ENCODE results near the gene RIBC2.
"Not testable (repeated sequence)": the region's sequence is repeated elsewhere in the genome, so short reads cannot be mapped to it uniquely, and the experiment has no call there.

The RIBC2 gene

DNA sequence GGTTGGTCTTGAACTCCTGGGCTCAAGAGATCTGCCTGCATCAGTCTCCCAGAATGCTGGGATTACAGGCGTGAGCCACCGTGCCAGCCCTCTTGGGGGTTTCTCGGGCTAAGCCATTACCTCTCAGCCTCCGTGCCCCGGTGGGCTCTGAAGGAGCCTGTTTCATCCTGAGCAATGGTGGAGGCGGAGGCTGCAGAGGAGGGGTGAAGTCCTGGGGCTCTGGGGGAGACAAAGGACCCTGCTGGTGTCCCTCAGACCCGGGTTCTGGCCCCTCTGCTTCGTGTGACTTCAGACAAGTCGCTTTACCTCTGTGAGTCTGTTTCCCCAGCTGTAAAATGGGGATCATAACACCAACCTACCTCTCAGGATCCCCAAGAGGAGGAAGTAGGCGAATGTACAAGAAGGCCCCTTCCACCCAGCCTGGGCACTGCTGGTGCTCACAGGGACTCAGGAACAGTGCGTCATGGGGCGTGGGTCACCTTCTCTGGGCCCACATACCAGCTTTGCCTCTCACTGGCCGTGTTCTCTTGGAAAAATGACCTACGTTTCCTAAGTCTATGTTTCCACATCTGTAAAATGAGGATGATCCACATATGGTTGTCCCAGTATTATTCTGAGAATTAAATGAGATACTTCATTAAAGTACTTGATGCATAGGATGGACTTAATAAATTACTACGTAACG, 36.8 kb downstream of the RIBC2 start:
- no peak for DNase-seq (ENCODE audit: low read depth in 2 of 2)

DNA sequence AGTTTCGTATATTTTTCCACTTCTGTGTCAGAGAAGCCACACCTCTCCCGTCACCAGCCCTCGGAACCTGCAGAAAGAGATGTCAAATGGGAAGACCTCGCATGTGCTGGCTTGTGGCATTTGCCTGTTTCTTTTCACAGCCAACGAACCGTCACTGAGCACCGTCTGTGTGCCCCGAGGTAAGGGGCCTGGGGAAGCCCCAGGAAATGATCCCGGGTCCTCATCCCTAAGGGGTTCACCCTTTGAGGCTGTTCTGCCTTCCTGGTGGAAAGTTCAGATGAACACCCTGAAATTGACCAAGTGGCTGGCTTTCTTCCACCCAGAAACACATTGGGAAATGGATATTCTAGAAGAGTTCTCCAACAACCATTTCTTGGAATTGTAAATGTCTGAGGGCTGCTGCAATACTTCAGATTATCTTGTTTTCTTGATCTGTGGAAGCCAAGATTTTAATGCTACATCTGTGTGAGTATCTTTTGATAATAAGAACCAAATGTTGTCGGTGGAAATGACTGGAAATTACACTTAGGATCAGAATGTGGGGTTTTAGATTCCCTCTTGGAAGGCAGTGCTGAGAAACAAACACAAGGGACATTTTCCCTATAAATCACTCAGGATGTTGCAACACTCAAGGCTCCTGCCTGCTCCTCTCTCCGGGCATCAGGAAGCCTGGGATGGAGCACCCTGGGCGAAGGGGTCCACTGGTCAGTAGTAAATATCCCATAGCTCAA, 37.6 kb downstream of the RIBC2 start:
- DNase-seq (ENCODE audit: low read depth in 2 of 2) = no peak

DNA sequence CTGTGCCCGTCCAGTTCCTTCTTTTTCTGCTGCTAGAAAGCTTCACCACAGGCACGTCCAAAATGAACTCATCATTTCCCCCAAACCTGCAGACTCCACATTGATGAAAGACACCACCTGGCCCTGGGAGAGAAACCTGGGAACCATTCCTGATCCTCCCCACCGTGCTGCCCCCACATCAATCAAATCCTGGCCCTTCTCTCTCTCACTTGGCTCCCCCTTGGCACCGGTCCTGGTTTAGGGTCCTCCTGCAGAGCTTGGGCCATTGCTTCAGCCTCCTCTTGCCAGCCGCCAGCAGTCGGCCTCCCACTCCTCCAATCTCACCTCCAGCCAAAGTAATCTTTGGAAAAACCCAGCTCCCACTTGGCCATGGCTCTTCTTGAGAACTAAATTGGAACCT, 38.5 kb downstream of the RIBC2 start:
- DNase-seq (ENCODE audit: low read depth in 2 of 2) = no peak

DNA sequence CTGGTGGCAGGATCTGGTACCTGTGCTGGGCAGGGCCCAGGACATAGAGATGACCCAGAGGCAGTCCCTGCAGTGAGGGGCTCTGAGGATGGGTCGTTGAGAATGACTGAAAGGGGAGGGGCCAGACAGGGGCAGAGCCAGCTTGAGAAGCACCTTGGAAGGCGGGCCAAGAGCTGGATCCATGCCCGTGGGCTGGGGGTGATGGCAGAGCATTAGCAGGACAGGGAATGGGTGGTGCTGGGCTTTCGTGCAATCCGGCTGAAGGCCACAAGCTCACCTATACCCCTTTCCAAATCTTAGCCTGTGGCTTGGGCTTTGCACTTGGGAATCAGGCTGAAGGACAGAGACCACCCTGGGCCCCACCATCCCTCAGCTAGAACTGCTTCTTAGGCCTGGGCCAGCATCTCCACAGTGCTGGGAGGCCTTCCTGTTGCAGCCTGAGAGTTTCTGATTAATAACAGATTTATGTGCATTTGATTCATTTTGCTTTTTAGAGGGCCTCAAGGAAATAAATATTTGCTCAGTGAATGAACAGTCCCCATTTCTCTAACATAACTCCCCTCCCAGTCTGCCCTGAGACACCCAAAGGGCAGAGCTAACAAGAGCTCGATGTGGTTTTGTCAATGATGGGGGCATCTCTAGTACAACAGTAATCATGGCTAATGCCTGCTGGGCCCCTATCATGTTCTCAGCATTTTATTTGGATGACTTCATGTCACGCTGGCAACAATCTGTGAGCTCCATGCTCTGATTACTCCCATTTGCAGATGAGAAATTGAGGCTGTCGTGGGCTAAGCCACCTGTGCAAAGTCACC, 39.3 kb downstream of the RIBC2 start:
- no peak for DNase-seq (ENCODE audit: low read depth in 2 of 2)

DNA sequence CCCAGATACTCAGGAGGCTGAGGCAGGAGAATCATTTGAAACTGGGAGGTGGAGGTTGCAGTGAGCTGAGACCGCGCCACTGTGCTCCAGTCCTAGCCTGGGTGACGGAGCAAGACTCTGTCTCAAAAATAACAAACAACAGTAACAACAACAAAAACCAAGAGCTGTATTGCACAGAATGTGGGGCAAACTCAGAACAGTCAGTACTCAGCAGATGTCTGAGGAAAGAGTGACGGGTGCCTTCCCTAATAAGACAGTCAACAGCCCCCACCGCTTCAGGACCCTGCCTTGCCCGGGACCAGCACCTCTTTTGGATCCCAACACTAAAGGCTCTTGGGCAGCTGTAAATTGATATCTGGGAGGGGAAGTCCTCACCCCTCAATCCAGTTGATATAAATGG, 40.3 kb downstream of the RIBC2 start:
- DNase-seq (ENCODE audit: low read depth in 2 of 2) = no peak

DNA sequence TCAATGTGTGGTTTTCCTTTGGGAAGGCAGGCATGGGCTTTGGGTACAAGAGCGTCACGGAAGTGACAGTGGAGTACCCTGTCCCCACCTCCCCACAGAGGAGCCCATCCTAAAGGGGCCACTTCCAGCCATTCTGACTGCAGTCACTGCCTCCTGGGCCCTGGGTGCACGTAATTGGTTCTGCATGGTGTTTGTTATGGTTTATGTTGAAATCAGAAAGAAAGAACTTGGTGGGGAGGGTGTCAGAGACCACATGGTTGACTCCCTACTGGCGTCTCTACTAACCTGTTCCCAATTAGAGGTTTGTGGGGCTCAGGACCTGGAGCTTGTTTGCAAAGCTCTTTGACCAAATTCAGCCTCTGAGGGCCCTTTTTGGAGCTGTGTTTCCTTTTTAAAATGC, 40.8 kb downstream of the RIBC2 start:
- DNase-seq (ENCODE audit: low read depth in 2 of 2) = no peak

DNA sequence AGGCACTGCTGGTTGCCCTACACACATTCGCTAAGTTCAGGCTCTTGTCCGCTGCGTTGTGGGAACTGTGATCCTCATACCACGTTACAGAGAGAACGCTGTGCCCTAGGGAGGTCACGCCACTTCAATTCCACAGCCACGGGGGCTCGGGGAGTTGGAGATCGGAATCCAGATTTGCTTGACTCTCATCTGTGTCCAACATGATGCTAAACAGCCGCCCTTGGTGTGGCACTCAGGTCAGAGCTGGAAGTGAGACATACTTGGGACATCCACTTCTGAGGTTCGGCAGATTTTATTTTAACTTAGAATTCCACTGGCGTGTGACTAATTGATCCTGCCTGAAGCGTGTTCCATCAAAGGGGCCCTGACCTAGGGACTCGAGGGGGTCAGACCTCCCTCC, 41.7 kb downstream of the RIBC2 start:
- no peak for DNase-seq (ENCODE audit: low read depth in 2 of 2)

DNA sequence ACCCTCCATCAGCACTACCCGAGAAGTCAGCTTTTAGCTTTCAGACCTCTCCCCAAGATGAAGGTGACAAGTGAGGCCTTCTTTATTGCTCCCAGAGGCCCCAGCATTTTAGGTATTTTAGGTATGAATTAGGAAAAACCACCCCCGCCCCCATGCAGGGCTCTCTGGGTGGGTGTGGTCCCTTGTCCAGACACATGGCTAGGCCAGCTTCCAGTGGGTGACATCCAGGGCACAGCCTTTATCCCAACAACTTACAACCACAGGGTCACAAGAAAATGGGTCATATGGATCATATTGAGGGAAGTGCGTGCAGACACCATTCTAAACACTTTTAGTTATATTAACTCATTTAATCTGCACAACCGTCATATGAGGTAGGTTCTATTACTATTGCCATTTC, 42.1 kb downstream of the RIBC2 start:
- DNase-seq (ENCODE audit: low read depth in 2 of 2) = no peak

DNA sequence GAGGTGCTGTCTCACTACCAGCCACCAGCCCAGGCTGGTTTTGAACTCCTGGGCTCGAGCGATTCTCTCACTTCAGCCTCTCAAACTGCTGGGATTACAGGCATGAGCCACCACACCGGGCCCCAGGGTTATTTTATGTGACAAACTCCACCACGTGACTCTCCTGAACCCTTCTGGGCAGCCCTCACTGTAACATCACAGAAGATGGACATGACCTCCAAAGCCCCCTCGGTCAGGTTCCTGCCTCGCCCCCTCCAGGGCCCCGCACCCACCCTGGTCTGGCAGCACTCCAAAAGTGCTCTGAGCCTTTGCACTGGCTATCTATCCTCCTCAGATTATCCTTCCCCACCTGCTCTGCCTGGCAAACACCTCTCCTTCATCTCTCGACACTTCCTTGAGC, 43.3 kb downstream of the RIBC2 start:
- DNase-seq (ENCODE audit: low read depth in 2 of 2) = no peak

DNA sequence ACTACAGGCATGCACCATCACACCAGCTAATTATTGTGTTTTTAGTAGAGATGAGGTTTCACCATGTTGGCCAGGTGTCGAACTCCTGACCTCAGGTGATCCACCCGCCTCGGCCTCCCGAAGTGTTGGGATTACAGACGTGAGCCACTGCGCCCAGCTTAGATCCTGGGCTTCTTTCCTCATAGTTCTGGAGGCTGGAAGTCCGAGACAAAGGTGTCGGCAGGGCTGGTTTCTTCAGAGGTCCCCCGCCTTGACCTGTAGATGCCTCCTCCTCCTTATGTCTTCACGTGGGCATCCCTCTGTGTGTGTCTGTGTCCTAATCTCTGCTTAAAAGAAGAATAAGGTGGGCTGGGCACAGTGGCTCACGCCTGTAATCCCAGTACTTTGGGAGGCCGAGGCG, 45.0 kb downstream of the RIBC2 start:
- DNase-seq (ENCODE audit: low read depth in 2 of 2) = no peak

DNA sequence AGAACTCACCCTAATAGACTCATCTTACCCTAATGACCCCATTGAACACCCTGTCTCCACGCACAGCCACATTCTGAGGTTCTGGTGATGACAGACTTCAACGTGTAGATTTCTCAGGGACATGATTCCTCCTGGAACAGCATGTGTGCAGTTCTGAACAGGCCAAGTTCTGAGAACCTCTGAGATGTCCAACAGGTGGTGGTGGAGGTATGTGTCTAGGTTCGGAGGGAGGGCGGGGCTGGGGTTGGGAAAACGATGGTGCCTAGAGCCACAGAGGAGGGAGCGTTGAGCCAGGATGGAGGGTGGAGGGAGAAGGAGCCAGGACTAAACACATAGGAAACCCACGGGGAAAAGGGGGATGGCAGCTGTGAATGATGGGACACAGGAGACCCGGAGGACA, 45.7 kb downstream of the RIBC2 start:
- DNase-seq (ENCODE audit: low read depth in 2 of 2) = no peak

DNA sequence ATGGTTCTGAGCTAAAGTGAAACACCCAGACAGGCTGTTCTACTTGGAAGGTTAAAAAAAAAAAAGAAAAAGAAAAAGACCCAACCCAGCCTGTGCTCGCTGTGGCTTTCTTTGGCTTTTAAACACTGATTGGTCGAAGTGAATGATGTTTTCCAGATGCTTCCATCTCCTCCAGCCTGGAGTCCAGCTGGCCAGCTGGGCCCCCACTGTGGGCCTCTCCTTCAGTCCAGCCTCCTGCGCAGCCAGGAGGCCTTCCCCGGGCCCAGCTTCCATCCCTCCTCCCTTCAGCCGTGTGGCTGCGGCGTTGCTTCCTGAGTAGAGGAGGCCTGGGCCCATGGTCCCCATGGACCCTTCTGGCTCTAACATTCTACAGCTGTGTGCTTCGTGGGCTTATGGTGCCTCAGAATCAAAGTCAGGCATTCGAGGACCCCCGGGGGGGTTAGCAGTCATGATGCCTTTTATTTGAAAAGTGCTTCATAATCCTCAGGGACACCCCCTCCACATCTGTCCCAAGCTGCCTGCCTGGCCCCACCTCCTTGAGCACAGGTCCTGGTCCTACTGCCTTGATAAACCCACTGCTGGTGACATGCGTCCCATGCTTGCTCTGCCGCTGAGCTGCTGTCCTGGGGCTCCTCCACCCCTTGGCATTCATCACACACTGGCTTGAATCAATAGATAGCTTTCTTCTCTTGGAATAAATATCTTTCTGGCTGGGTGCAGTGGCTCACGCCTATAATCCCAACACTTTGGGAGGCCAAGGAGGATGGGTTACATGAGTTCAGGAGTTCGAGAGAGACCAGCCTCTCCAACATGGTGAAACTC, 47.0 kb downstream of the RIBC2 start:
- no peak for DNase-seq (ENCODE audit: low read depth in 2 of 2)

DNA sequence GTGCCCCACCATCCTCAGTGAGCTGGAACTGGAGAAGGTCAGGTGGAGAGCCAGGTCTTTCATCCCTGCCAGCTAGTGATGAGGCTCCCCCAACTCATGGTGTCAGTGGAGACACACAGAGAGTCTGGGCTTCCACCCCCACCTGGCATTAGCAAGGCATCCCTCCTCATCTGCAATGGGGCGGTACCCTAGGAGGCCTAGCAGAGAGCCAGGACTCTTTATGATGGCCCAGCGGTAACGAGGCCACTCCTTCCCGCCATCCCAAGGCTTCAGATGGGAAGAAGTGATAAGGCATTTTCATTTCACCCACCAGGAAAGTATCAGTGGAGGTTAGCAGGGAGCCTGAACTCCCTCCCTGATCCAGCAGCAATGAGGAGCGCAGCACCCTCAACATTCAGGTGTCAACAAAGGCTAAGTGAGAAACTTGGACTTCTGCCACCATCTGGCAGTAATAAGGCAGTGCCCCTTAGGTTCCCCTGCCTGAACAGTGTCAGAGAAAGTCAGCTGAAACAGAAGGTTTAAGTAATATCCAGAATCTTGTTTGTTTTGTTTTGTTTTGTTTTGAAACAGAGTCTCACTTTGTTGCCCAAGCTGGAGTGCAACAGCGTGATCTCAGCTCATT, 48.7 kb downstream of the RIBC2 start:
- DNase-seq (ENCODE audit: low read depth in 2 of 2) = no peak

DNA sequence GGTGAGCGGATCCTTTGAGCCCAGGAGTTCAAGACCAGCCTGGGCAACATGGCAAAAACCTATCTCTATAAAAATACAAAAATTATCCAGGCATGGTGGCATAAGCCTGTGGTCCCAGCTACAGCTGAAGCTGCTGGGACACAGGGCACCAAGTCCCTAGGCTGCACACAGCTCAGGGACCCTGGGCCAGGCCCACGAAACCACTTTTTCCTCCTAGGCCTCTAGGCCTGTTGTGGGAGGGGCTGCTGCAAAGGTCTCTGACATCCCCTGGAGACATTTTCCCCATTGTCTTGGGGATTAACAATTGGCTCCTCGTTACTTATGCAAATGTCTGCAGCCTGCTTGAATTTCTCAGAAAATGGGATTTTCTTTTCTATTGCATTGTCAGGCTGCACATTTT, 50.2 kb downstream of the RIBC2 start:
- not testable (repeated sequence) for DNase-seq (ENCODE audit: low read depth in 2 of 2)

DNA sequence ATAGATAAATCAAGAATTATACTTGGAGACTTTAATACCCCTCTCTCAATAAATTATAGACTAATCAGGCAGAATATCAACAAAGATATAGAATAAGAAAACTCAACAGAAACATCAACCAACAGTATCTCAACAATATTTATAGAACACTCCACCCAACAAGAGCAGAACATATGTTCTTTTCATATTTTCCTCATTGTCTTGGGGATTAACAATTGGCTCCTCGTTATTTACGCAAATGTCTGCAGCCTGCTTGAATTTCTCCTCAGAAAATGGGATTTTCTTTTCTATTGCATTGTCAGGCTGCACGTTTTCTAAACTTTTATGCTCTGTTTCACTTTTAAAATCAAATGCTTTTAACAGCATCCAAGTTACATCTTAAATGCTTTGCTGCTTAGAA, 52.1 kb downstream of the RIBC2 start:
- DNase-seq (ENCODE audit: low read depth in 2 of 2) = no peak

DNA sequence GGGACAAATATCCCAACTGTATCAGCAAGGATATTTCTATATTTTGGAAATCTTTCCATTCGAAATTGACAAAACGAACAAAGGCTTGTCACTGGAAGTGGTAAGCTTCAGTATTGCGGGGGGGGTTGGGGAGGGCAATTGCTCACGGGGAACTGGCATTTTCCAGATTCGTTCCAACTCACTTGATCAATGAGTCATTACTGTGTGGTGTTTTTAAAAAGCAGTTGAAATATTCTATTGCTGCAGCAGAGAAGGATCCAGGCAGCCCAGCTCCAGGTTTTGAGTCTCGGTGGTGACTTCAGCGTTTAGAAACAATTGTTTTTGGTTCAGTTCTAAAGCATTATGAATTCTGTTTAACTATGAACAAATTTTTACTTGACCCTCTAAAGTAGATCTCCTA, 55.4 kb downstream of the RIBC2 start:
- DNase-seq (ENCODE audit: low read depth in 2 of 2) = no peak

DNA sequence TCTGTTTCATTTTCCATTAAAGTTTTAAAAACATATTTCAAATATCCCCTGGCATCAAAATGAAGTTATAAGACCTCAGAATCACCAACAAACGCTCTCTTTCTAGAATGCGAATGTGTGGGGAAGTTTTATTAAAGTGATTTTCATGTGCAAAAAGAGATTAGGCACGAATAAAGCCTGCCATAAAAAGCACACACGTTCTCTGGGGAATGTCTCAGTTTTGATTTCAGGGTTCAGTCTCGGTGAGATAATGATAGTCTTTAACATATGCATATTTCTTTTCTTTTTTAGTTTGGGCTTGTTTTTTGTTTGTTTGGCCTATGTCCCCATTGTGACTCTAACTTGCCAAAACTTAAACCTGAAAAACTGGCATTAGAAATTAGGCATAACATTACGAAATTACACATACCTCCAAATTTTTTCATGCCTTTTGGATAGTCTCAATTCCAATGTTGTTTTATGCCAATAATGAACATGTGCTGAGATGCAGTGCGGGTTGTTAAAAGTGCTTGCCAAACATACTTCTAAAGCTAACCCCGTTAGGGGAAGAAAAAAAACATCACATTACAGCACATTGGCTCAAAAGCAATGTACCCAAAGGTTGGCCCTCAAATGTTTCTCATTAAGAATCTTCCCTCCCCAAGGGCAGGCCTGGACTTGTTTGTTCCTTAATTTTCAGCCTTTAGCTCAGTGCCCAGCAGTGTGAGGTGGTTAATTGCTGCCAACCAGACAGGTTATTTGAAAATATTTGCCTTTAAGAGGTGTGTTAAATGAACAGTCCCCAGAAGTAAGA, 56.0 kb downstream of the RIBC2 start:
- no peak for DNase-seq (ENCODE audit: low read depth in 2 of 2)

DNA sequence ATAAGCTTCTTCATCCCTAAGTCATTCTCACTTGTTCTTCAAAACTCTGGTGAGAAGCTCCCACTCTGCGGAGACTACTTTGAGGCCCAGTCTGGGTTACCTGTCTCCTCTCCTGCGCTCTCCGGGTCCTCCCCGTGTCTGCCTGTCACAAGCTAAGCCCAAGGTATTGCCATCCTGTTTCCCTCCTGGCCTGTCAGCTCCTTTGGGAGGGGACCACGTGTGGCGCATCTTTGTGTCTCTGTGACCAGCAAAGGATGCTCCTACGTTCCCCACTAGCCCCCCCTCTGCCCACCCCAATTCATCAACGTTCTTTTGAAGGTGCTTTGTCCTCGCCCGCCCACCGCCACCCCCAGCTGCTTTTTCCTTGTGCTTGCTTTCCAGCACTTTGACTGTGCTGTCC, 57.4 kb downstream of the RIBC2 start:
- DNase-seq (ENCODE audit: low read depth in 2 of 2) = no peak

DNA sequence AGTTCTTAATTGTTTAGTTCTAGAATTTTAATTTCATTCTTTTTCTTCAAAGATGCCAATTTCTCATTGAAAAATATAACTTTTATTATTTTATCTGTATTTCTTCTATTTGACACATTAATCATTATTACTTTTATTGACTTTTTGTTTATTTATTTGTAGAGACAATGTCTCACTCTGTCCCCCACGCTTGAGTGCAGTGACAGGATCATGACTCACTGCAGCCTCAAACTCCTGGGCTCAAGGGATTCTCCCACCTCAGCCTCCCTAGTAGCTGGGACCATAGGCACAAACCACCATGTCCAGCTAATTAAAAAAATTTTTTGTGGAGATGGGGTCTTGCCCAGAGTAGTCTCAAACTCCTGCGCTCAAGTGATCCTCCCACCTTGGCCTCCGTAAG, 58.9 kb downstream of the RIBC2 start:
- no peak for DNase-seq (ENCODE audit: low read depth in 2 of 2)

DNA sequence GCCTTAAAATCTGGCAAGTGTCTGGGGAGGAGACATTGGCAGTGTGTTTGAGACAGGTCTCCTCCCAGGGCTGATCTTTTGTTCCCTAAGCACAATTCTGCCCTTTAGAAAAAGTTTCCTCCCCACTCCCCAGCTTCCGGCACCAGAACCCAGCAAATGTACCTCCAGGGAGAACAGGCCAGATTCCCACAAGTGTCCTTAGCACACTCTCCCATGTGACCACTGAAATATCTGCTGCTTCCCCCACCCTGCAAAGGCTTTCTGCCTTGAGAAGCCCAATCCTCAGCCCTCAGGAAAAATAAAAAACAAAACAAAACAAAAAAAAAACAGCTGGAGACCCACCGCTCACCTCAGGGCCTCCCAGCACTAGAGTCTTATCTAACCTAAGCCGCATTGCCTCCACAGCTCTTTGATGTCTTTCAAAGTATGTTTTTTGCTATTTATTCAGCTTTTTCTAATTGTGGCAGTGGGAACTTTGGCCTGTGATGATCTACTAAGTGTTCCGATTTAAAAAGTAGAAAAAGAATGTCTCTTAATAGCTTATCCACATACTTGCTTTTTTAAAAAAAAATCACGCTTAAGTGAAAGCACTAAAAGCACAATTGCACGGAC, 60.2 kb downstream of the RIBC2 start:
- no peak for DNase-seq (ENCODE audit: low read depth in 2 of 2)

Data from stimulated activated CD8-positive, alpha-beta memory T cell treated with anti-CD3 and anti-CD28 coated beads, Interleukin-7, amount 100 ng/mL, for 4 hours (primary cell).